Upper lobe of right lung (tissue), 1 donor: ENCODE measurements around the gene SYNPO2L. TPM values are rescaled to one million over a fixed set of nuclear protein-coding genes. Genes with fewer than 3 reads are reported as not detected.
"Not testable (repeated sequence)": the region's sequence is repeated elsewhere in the genome, so short reads cannot be mapped to it uniquely, and the experiment has no call there.

Experiments
- ATAC-seq: fragments of 200-7000 bp; cut with Tn5 transposase; one replicate; pipeline ENCODE4 v1.9.1; 2020; ENCODE audit warnings: mild to moderate bottlenecking, moderate library complexity
- DNase-seq: peaks from one replicate; pipeline ENCODE4 v3.0.0-alpha.2; 2020
- H3K27ac ChIP-seq: fragments of 200-600 bp; one replicate; pipeline ENCODE4 v1.8.0; 2022
- H3K27me3 ChIP-seq: fragments of 200-600 bp; one replicate; pipeline ENCODE4 v1.8.0; 2022; ENCODE audit warnings: mild to moderate bottlenecking
- H3K36me3 ChIP-seq: fragments of 200-600 bp; one replicate; pipeline ENCODE4 v1.8.0; 2022
- H3K4me1 ChIP-seq: fragments of 200-600 bp; one replicate; pipeline ENCODE4 v1.8.0; 2022
- H3K4me3 ChIP-seq: fragments of 200-600 bp; one replicate; pipeline ENCODE4 v1.8.0; 2022; ENCODE audit warnings: mild to moderate bottlenecking
- H3K9me3 ChIP-seq: fragments of 200-600 bp; one replicate; pipeline ENCODE4 v1.8.0; 2022
- CTCF ChIP-seq: fragments of 200-600 bp; IDR thresholded peaks from one replicate; pipeline ENCODE4 v1.8.0; 2022; ENCODE audit warnings: antibody characterized with exemption
- intact Hi-C: fragments of 100-400 bp; cut with DNase I; formaldehyde crosslinking; loops from one replicate; pipeline ENCODE4 v1.11.0; 2022
- total RNA-seq: library from RNA; stranded (reverse); fragmentation: NEBNext Ultra II Directional; extraction: Animal tissue kit (Norgen Biotek cat#: 25700); gene quantifications from one replicate; pipeline ENCODE4 v1.2.1, GENCODE V29; 2021
- donor health status: DM: no; HTN: yes; CAD: no; lungs with severe emphysema.

Gene SYNPO2L
- total RNA-seq, 1 donor from 2014 or later = 5.9 TPM

GRCh38 chr10:73625884-73626752 lies 29.7 kb downstream of the SYNPO2L start:
- H3K36me3 ChIP-seq = no peaks in the 10 kb centered on the region
- H3K27me3 ChIP-seq = no peaks in the 10 kb centered on the region
- intact Hi-C loops = no loop called here
- H3K27ac ChIP-seq = peak overlapping the region; percentile 84
- no peaks in the 10 kb centered on the region for H3K9me3 ChIP-seq
- ATAC-seq (peak; percentile 97), DNase-seq (peak; percentile 96)
- peaks cover 5% of the 10 kb centered on the region for H3K4me1 ChIP-seq
- peak overlapping the region; percentile 77 for H3K4me3 ChIP-seq
- TF ChIP-seq CTCF = no peak

- intact Hi-C loops = no loop called here
- ATAC-seq (peak; percentile 31), DNase-seq (peak; percentile 68)
- Histone ChIP-seq H3K4me3 (peak overlapping the region; percentile 77), H3K9me3 (no peaks in the 10 kb centered on the region), H3K4me1 (peaks cover 5% of the 10 kb centered on the region), H3K36me3 (no peaks in the 10 kb centered on the region), H3K27me3 (no peaks in the 10 kb centered on the region), H3K27ac (peak overlapping the region; percentile 84)
- no peak for TF ChIP-seq CTCF
These were observed 30.6 kb downstream of the SYNPO2L start for GRCh38 chr10:73625004-73625883.

GRCh38 chr10:73623056-73623455 lies 32.8 kb downstream of the SYNPO2L start:
- H3K4me3 ChIP-seq = no peak overlapping the region
- intact Hi-C loops = no loop called here
- no peak for TF ChIP-seq CTCF
- H3K4me1 ChIP-seq = peaks cover 5% of the 10 kb centered on the region
- no peaks in the 10 kb centered on the region for H3K9me3 ChIP-seq
- no peak overlapping the region for H3K27ac ChIP-seq
- no peak for DNase-seq
- H3K36me3 ChIP-seq = no peaks in the 10 kb centered on the region
- no peak for ATAC-seq
- no peaks in the 10 kb centered on the region for H3K27me3 ChIP-seq

- H3K27me3 ChIP-seq, ATAC-seq, H3K9me3 ChIP-seq, intact Hi-C loops, H3K4me1 ChIP-seq, H3K4me3 ChIP-seq, DNase-seq, H3K36me3 ChIP-seq, H3K27ac ChIP-seq: not testable (repeated sequence)
These were observed 34.9 kb downstream of the SYNPO2L start for GRCh38 chr10:73620974-73621373.

- H3K27ac ChIP-seq, intact Hi-C loops, H3K27me3 ChIP-seq, H3K36me3 ChIP-seq, H3K9me3 ChIP-seq, H3K4me1 ChIP-seq, H3K4me3 ChIP-seq, ATAC-seq, DNase-seq: not testable (repeated sequence)
These were observed 38.7 kb downstream of the SYNPO2L start for GRCh38 chr10:73617143-73617542.

GRCh38 chr10:73614720-73615119 lies 41.1 kb downstream of the SYNPO2L start:
- H3K27ac ChIP-seq = no peak overlapping the region
- no peak overlapping the region for H3K4me3 ChIP-seq
- no peaks in the 10 kb centered on the region for H3K4me1 ChIP-seq
- no peak for ATAC-seq
- DNase-seq = no peak
- no peak for TF ChIP-seq CTCF
- intact Hi-C loops = no loop called here
- no peaks in the 10 kb centered on the region for H3K36me3 ChIP-seq
- no peaks in the 10 kb centered on the region for H3K9me3 ChIP-seq
- no peaks in the 10 kb centered on the region for H3K27me3 ChIP-seq
